SK-N-SH treated with all-trans-retinoic acid at 6 μM for 48 hours (cell line): ENCODE results near the gene PHACTR3.

Experiments
- ATAC-seq: fragments of 200-7000 bp; cut with Tn5 transposase; 3 replicates; pipeline ENCODE4 v1.9.1; 2020; ENCODE audit warnings: mild to moderate bottlenecking, moderate library complexity
- ARNTL ChIP-seq: fragments of 450-650 bp; formaldehyde crosslinking; IDR thresholded peaks from 2 replicates; pipeline ENCODE4 v1.5.0; 2020; ENCODE audit warnings: low read depth, mild to moderate bottlenecking, moderate library complexity, borderline replicate concordance
- BACH2 ChIP-seq: fragments of 250-450 bp; sonication (Bioruptor Pico); IDR thresholded peaks from 2 replicates; pipeline ENCODE4 v1.9.0; 2021; ENCODE audit warnings: mild to moderate bottlenecking, borderline replicate concordance
- CREB5 ChIP-seq: fragments of 250-450 bp; sonication (Bioruptor Pico); IDR thresholded peaks from 2 replicates; pipeline ENCODE4 v1.5.1; 2020; ENCODE audit warnings: low read depth, mild to moderate bottlenecking, moderate library complexity
- CSRNP3 ChIP-seq: fragments of 250-450 bp; sonication (Bioruptor Pico); IDR thresholded peaks from 2 replicates; pipeline ENCODE4 v1.5.1; 2021; ENCODE audit warnings: mild to moderate bottlenecking, moderate library complexity
- ESRRG ChIP-seq: fragments of 250-450 bp; sonication (Bioruptor Pico); IDR thresholded peaks from 2 replicates; pipeline ENCODE4 v1.6.1; 2021; ENCODE audit warnings: mild to moderate bottlenecking
- GLIS3 ChIP-seq: fragments of 250-450 bp; sonication (Bioruptor Pico); IDR thresholded peaks from 2 replicates; pipeline ENCODE4 v1.5.0; 2020; ENCODE audit warnings: mild to moderate bottlenecking, moderate library complexity
- ISL1 ChIP-seq: fragments of 250-450 bp; sonication (Bioruptor Pico); IDR thresholded peaks from 2 replicates; pipeline ENCODE4 v2.1.2; 2022; ENCODE audit warnings: mild to moderate bottlenecking, moderate library complexity
- OSR1 ChIP-seq: fragments of 250-450 bp; sonication (Bioruptor Pico); IDR thresholded peaks from 2 replicates; pipeline ENCODE4 v1.8.0; 2022; ENCODE audit warnings: moderate library complexity, mild to moderate bottlenecking, inconsistent platforms
- POU6F1 ChIP-seq: fragments of 250-450 bp; sonication (Bioruptor Pico); IDR thresholded peaks from 2 replicates; pipeline ENCODE4 v1.8.0; 2021; ENCODE audit warnings: low read depth, mild to moderate bottlenecking, moderate library complexity, borderline replicate concordance
- PPARA ChIP-seq: fragments of 250-450 bp; sonication (Bioruptor Pico); IDR thresholded peaks from 2 replicates; pipeline ENCODE4 v1.5.0; 2020; ENCODE audit warnings: mild to moderate bottlenecking, borderline replicate concordance
- RARB ChIP-seq: fragments of 250-450 bp; sonication (Bioruptor Pico); IDR thresholded peaks from 2 replicates; pipeline ENCODE4 v1.8.0; 2021; ENCODE audit warnings: mild to moderate bottlenecking, moderate library complexity
- SNAI2 ChIP-seq: fragments of 250-450 bp; sonication (Bioruptor Pico); IDR thresholded peaks from 2 replicates; pipeline ENCODE4 v1.5.0; 2020; ENCODE audit warnings: mild to moderate bottlenecking, moderate library complexity
- TCF4 ChIP-seq: fragments of 250-450 bp; sonication (Bioruptor Pico); IDR thresholded peaks from 2 replicates; pipeline ENCODE4 v1.8.0; 2021; ENCODE audit warnings: mild to moderate bottlenecking, moderate library complexity, borderline replicate concordance
- TSHZ2 ChIP-seq: fragments of 250-450 bp; sonication (Bioruptor Pico); IDR thresholded peaks from 2 replicates; pipeline ENCODE4 v1.5.0; 2020; ENCODE audit warnings: mild to moderate bottlenecking, moderate library complexity
- ZFP3 ChIP-seq: fragments of 250-450 bp; sonication (Bioruptor Pico); IDR thresholded peaks from 2 replicates; pipeline ENCODE4 v1.5.0; 2020; ENCODE audit warnings: mild to moderate bottlenecking, moderate library complexity
- ZFP30 ChIP-seq: fragments of 450-650 bp; formaldehyde crosslinking; IDR thresholded peaks from 2 replicates; pipeline ENCODE4 v1.5.0; 2022; ENCODE audit warnings: mild to moderate bottlenecking, moderate library complexity
- ZNF565 ChIP-seq: fragments of 450-650 bp; formaldehyde crosslinking; conservative IDR thresholded peaks from 2 replicates; pipeline ENCODE4 v1.5.0; 2020; ENCODE audit warnings: low read depth, mild to moderate bottlenecking, moderate library complexity
- ZNF70 ChIP-seq: fragments of 450-650 bp; formaldehyde crosslinking; IDR thresholded peaks from 2 replicates; pipeline ENCODE4 v1.5.0; 2020; ENCODE audit warnings: mild to moderate bottlenecking, moderate library complexity
- ZNF8 ChIP-seq: fragments of 450-650 bp; formaldehyde crosslinking; IDR thresholded peaks from 2 replicates; pipeline ENCODE4 v1.5.0; 2020; ENCODE audit warnings: mild to moderate bottlenecking, moderate library complexity
- TF ChIP-seq, protein P1 (sequence below): fragments of 250-450 bp; sonication (Bioruptor Pico); IDR thresholded peaks from 2 replicates; pipeline ENCODE4 v1.8.0; 2020; ENCODE audit warnings: mild to moderate bottlenecking, moderate library complexity, borderline replicate concordance

PHACTR3 gene

DNA sequence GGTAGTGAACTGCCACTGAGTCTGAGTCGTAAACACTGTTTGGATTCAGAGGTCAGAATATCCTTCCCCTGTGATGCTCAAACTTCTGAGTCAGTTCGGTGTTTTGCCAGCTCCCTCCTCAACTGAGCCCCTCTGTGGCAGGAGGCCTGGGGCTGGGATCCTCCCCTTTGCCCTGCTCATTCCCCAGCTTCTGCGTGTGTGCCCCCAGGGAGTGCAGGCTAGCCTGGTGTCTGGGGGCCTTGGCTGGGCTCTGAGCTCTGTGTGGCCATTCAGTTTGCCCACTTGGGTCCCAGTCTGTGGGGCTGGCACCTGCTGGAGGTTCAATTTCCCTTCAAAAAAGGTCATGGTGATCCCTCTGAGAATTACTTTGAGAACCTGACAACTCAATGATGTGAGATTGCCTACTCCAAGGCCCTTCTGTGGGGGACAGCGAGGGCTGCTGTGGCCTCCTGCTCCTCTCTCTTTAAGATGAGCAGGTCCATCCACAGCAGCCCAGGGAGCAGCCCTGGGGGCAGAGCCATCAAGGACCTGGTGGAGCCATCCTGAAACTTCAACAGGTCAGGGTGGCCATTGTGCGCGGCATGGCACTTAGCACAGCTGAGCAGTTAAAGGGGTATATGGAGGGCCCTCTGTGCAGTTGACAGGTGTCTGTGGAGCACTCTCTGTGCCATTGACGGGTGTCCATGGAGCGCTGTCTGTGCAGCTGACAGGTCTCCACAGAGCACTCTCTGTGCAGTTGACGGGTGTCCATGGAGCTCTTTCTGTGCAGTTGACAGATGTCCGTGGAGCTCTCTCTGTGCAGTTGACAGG, 181.9 kb downstream of the PHACTR3 start:
- ATAC-seq = no peak
- TF ChIP-seq ZFP3 (CRISPR knock-in tag) = no peak
- no peak for TF ChIP-seq TSHZ2 (CRISPR knock-in tag)
- TF ChIP-seq POU6F1 = no peak
- TF ChIP-seq CREB5 (CRISPR knock-in tag) = no peak
- TF ChIP-seq ESRRG = no peak
- TF ChIP-seq TCF4 = no peak
- no peak for TF ChIP-seq ARNTL (CRISPR knock-in tag)
- no peak for TF ChIP-seq CSRNP3 (CRISPR knock-in tag)
- no peak for TF ChIP-seq ZNF8
- TF ChIP-seq SNAI2 (CRISPR knock-in tag) = no peak
- TF ChIP-seq BACH2 (CRISPR knock-in tag) = no peak
- no peak for TF ChIP-seq PPARA (CRISPR knock-in tag)

DNA sequence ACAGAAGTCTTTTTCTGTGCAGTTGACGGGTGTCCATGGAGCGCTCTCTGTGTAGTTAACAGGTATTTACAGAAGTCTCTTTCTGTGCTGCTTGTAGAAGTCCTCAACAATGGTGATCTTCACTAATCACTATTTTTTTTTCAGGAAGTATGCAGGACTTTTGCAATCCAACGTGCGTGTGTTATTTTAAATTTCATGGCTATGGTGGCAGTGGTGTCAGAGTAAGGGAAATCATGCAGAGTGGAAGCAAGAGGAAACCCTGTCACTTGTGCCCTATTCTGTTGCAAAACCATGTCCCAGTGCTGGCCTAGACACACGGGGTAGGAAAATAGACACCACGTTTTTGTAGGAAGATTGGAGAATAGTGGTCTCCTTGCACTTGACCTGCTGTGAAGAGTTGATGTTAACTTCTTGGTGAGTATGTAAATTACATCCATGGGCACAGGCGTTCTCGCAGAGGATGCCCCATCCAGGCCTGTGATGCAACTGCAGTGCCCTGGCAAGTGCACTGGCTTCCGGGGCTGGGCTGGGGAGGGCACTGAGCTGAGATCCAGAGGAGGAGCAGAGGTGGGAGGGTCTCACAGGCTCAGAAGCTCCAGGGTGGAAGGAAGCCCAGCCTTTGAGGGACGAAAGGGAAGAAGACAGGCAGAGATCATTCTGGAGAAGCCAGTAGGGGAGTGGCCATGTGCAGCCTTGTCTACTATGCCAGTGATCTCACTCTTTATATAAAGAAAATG, 182.6 kb downstream of the PHACTR3 start:
- no peak for TF ChIP-seq SNAI2 (CRISPR knock-in tag)
- no peak for TF ChIP-seq ESRRG
- TF ChIP-seq ZNF565 (CRISPR knock-in tag) = no peak
- no peak for TF ChIP-seq POU6F1
- TF ChIP-seq GLIS3 (CRISPR knock-in tag) = no peak
- TF ChIP-seq CSRNP3 (CRISPR knock-in tag) = no peak
- no peak for TF ChIP-seq BACH2 (CRISPR knock-in tag)
- no peak for TF ChIP-seq OSR1
- no peak for TF ChIP-seq ZFP30
- no peak for TF ChIP-seq RARB (CRISPR knock-in tag)
- TF ChIP-seq ISL1 (CRISPR knock-in tag) = no peak
- no peak for TF ChIP-seq ZNF70 (CRISPR knock-in tag)
- no peak for TF ChIP-seq PPARA (CRISPR knock-in tag)
- no peak for TF ChIP-seq ARNTL (CRISPR knock-in tag)
- no peak for TF ChIP-seq ZFP3 (CRISPR knock-in tag)
- TF ChIP-seq ZNF8 = no peak
- TF ChIP-seq TSHZ2 (CRISPR knock-in tag) = no peak
- TF ChIP-seq, protein P1, sequence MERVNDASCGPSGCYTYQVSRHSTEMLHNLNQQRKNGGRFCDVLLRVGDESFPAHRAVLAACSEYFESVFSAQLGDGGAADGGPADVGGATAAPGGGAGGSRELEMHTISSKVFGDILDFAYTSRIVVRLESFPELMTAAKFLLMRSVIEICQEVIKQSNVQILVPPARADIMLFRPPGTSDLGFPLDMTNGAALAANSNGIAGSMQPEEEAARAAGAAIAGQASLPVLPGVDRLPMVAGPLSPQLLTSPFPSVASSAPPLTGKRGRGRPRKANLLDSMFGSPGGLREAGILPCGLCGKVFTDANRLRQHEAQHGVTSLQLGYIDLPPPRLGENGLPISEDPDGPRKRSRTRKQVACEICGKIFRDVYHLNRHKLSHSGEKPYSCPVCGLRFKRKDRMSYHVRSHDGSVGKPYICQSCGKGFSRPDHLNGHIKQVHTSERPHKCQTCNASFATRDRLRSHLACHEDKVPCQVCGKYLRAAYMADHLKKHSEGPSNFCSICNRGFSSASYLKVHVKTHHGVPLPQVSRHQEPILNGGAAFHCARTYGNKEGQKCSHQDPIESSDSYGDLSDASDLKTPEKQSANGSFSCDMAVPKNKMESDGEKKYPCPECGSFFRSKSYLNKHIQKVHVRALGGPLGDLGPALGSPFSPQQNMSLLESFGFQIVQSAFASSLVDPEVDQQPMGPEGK (CRISPR knock-in tag) = no peak
- ATAC-seq = no peak
